H1 (cell line): Measurements from ENCODE around the gene WDR54. TPM values are rescaled to one million over a fixed set of nuclear protein-coding genes. Genes with fewer than 3 reads are reported as not detected.

Source experiments
- CTCF ChIA-PET: fragments of 300-600 bp; sonication (Branson Sonifier 250); formaldehyde crosslinking; loops from one replicate; lab custom pipeline; 2021; ENCODE audit not compliant: partially characterized antibody; lab: Charles Lee
- POLR2A ChIA-PET: fragments of 300-600 bp; sonication (Branson Sonifier 250); formaldehyde crosslinking; loops from one replicate; lab custom pipeline; 2021; ENCODE audit warnings: inconsistent platforms; ENCODE audit not compliant: partially characterized antibody; lab: Charles Lee
- DNase-seq, 2 experiments: peaks; one replicate each; pipeline versions ENCODE4 v3.0.0 to v3.0.0-alpha.2; 2010 to 2022; ENCODE audit warnings: low spot score in 2 of 2, low read depth in 1 of 2, mixed read lengths in 1 of 2
- FAIRE-seq: peaks from 2 replicates; lab custom pipeline; 2011; peaks lifted over from hg19 to GRCh38; lab: Jason Lieb, UNC
- H2AFZ ChIP-seq: 2 replicates; pipeline ENCODE4 v1.8.1; 2012; ENCODE audit warnings: low read length, inconsistent platforms
- H2AK5ac ChIP-seq: 2 replicates; pipeline ENCODE4 v1.6.1; 2013; ENCODE audit warnings: low read depth, low read length
- H2BK120ac ChIP-seq: replicated peaks from 2 replicates; pipeline ENCODE3; 2013; ENCODE audit warnings: low read depth, low read length, inconsistent platforms
- H2BK12ac ChIP-seq: 2 replicates; pipeline ENCODE4 v1.6.1; 2013; ENCODE audit warnings: low read depth, low read length
- H2BK15ac ChIP-seq: 2 replicates; pipeline ENCODE4 v1.6.1; 2013; ENCODE audit warnings: low read length
- H2BK20ac ChIP-seq: 2 replicates; pipeline ENCODE4 v1.6.1; 2013; ENCODE audit warnings: low read length
- H2BK5ac ChIP-seq: 2 replicates; pipeline ENCODE4 v1.6.1; 2013; ENCODE audit warnings: low read depth, low read length
- H3K14ac ChIP-seq: 2 replicates; pipeline ENCODE4 v1.6.1; 2013; ENCODE audit warnings: inconsistent platforms; ENCODE audit not compliant: insufficient read length
- H3K18ac ChIP-seq: 2 replicates; pipeline ENCODE4 v1.6.1; 2013; ENCODE audit warnings: low read length; ENCODE audit errors: extremely low read depth
- H3K23ac ChIP-seq: 2 replicates; pipeline ENCODE4 v1.6.1; 2013; ENCODE audit warnings: inconsistent platforms; ENCODE audit not compliant: insufficient read length
- H3K23me2 ChIP-seq: 2 replicates; pipeline ENCODE4 v1.6.1; 2013; ENCODE audit warnings: low read depth, low read length
- H3K27ac ChIP-seq: 2 replicates; pipeline ENCODE4 v1.6.1; 2011; ENCODE audit warnings: low read depth, low read length, inconsistent platforms
- H3K27me3 ChIP-seq, 4 experiments: replicated peaks in 1 of 4; 1 replicate in 1 of 4; 2 replicates in 3 of 4; pipeline versions ENCODE4 v1.6.1 to v1.8.1; 2011 to 2013; ENCODE audit warnings: low read length in 3 of 4, mild to moderate bottlenecking in 3 of 4, inconsistent platforms in 2 of 4, mixed read lengths in 2 of 4, moderate library complexity in 1 of 4; ENCODE audit not compliant: control insufficient read depth in 3 of 4, insufficient read depth in 3 of 4; ENCODE audit errors: extremely low read depth in 1 of 4
- H3K36me3 ChIP-seq, 4 experiments: 2 replicates each; pipeline versions ENCODE4 v1.6.1 to v1.8.1; 2011 to 2013; ENCODE audit warnings: mild to moderate bottlenecking in 4 of 4, low read length in 3 of 4, moderate library complexity in 2 of 4, control low read depth in 1 of 4, inconsistent platforms in 1 of 4; ENCODE audit not compliant: insufficient read depth in 4 of 4, control insufficient read depth in 2 of 4
- H3K4ac ChIP-seq: replicated peaks from 2 replicates; pipeline ENCODE3; 2013; ENCODE audit warnings: low read length, low read depth, mixed read lengths, inconsistent platforms; ENCODE audit not compliant: insufficient read length
- H3K4me1 ChIP-seq, 4 experiments: replicated peaks in 1 of 4; 1 replicate in 1 of 4; 2 replicates in 3 of 4; pipeline versions ENCODE4 v1.6.1 to v1.8.1; 2011 to 2013; ENCODE audit warnings: low read length in 3 of 4, inconsistent platforms in 2 of 4, mixed read lengths in 1 of 4; ENCODE audit not compliant: insufficient read depth in 4 of 4, control insufficient read depth in 3 of 4
- H3K4me2 ChIP-seq, 2 experiments: 2 replicates each; pipeline versions ENCODE4 v1.6.1 to v1.8.1; 2011 to 2013; ENCODE audit warnings: low read depth in 2 of 2, low read length in 2 of 2, control low read depth in 1 of 2, inconsistent platforms in 1 of 2, mild to moderate bottlenecking in 1 of 2; ENCODE audit not compliant: insufficient read depth in 1 of 2
- H3K4me3 ChIP-seq, 4 experiments: fragments of 200-600, 300-600 bp in 1 of 4; sonication (generic), shearing (Covaris generic), sonication (Bioruptor Twin) in 1 of 4; 2 replicates each; pipeline versions ENCODE4 v1.5.1 to v1.8.1; 2011 to 2016; ENCODE audit warnings: low read length in 4 of 4, low read depth in 3 of 4, control low read depth in 2 of 4, inconsistent platforms in 2 of 4, mild to moderate bottlenecking in 2 of 4, mixed read lengths in 1 of 4, moderate library complexity in 1 of 4; ENCODE audit not compliant: insufficient read depth in 2 of 4; ENCODE audit errors: extremely low read depth in 1 of 4
- H3K56ac ChIP-seq: replicated peaks from 2 replicates; pipeline ENCODE3; 2013; ENCODE audit warnings: low read depth, mild to moderate bottlenecking, mixed read lengths, low read length, inconsistent platforms; ENCODE audit not compliant: insufficient read length
- H3K79me1 ChIP-seq: 2 replicates; pipeline ENCODE4 v1.6.1; 2013; ENCODE audit warnings: low read depth, low read length, control low read depth
- H3K79me2 ChIP-seq, 2 experiments: 2 replicates each; pipeline versions ENCODE4 v1.6.1 to v1.8.1; 2012 to 2013; ENCODE audit warnings: low read length in 2 of 2, mild to moderate bottlenecking in 2 of 2, inconsistent platforms in 1 of 2; ENCODE audit not compliant: insufficient read depth in 2 of 2, control insufficient read depth in 1 of 2
- H3K9ac ChIP-seq, 4 experiments: replicated peaks in 1 of 4; 1 replicate in 1 of 4; 2 replicates in 3 of 4; pipeline versions ENCODE4 v1.6.1 to v1.8.1; 2011 to 2013; ENCODE audit warnings: low read depth in 3 of 4, low read length in 3 of 4, control low read depth in 2 of 4, mild to moderate bottlenecking in 2 of 4, moderate library complexity in 2 of 4, inconsistent platforms in 1 of 4; ENCODE audit errors: extremely low read depth in 1 of 4
- H3K9me3 ChIP-seq, 2 experiments: 2 replicates each; pipeline versions ENCODE4 v1.6.1 to v1.8.1; 2012 to 2013; ENCODE audit warnings: mild to moderate bottlenecking in 2 of 2, moderate library complexity in 2 of 2, control low read depth in 1 of 2, inconsistent platforms in 1 of 2, low read depth in 1 of 2, low read length in 1 of 2, mixed read lengths in 1 of 2; ENCODE audit not compliant: insufficient read depth in 2 of 2
- H4K20me1 ChIP-seq, 2 experiments: replicated peaks in 1 of 2; 2 replicates each; pipeline versions ENCODE3 to v1.8.1; 2011 to 2013; ENCODE audit warnings: inconsistent platforms in 2 of 2, low read length in 2 of 2, mild to moderate bottlenecking in 1 of 2; ENCODE audit not compliant: insufficient read depth in 2 of 2, control insufficient read depth in 1 of 2
- H4K5ac ChIP-seq: 2 replicates; pipeline ENCODE4 v1.6.1; 2013; ENCODE audit warnings: low read length, low read depth, mixed read lengths, inconsistent platforms; ENCODE audit not compliant: insufficient read length
- H4K8ac ChIP-seq: 2 replicates; pipeline ENCODE4 v1.8.0; 2013; ENCODE audit warnings: mild to moderate bottlenecking, moderate library complexity, low read length, inconsistent platforms; ENCODE audit not compliant: insufficient read depth; ENCODE audit errors: extremely low read depth
- H4K91ac ChIP-seq: replicated peaks from 2 replicates; pipeline ENCODE3; 2013; ENCODE audit warnings: low read length, mixed read lengths, inconsistent platforms; ENCODE audit not compliant: insufficient read length
- CHD1 ChIP-seq: IDR thresholded peaks from 2 replicates; pipeline ENCODE4 v1.6.1; 2012; ENCODE audit warnings: low read depth, low read length, improper control_type of control experiment
- CREB1 ChIP-seq: IDR thresholded peaks from 2 replicates; pipeline ENCODE4 v1.6.1; 2012; ENCODE audit warnings: inconsistent platforms
- CTBP2 ChIP-seq: IDR thresholded peaks from 2 replicates; pipeline ENCODE4 v1.7.0; 2011; ENCODE audit warnings: borderline replicate concordance, mild to moderate bottlenecking, moderate library complexity, mixed read lengths, low read length; ENCODE audit not compliant: insufficient read depth, insufficient read length
- KDM1A ChIP-seq: fragments of 200-600, 300-600 bp; sonication (generic); IDR thresholded peaks from 2 replicates; pipeline ENCODE4 v1.7.1; 2016; ENCODE audit warnings: mild to moderate bottlenecking, low read length, borderline replicate concordance
- KDM4A ChIP-seq: IDR thresholded peaks from one replicate; pipeline ENCODE4 v1.7.1; 2012; ENCODE audit warnings: low read depth, mild to moderate bottlenecking, moderate library complexity, low read length, inconsistent platforms; ENCODE audit not compliant: severe bottlenecking
- MAX ChIP-seq: IDR thresholded peaks from 2 replicates; pipeline ENCODE4 v1.6.1; 2012; ENCODE audit warnings: inconsistent platforms
- SIRT6 ChIP-seq: IDR thresholded peaks from one replicate; pipeline ENCODE4 v1.7.1; 2012; ENCODE audit warnings: low read length, inconsistent platforms
- USF2 ChIP-seq: IDR thresholded peaks from 2 replicates; pipeline ENCODE4 v1.6.1; 2011; ENCODE audit warnings: low read length, improper control_type of control experiment
- ZNF274 ChIP-seq: IDR thresholded peaks from 2 replicates; pipeline ENCODE4 v1.7.0; 2012; ENCODE audit warnings: low read length, borderline replicate concordance; ENCODE audit errors: extremely low read depth
- WGBS, 2 experiments: shearing (Covaris generic) in 1 of 2; methylation state at CpG; one replicate each; pipeline versions ENCODE4 v1.1.6 to v1.1.7; 2013 to 2015; ENCODE audit warnings: low lambda C conversion rate in 2 of 2, mixed read lengths in 2 of 2, inconsistent platforms in 1 of 2, low coverage in 1 of 2, missing lambda C conversion rate in 1 of 2; ENCODE audit not compliant: insufficient replicate concordance in 2 of 2, insufficient coverage in 1 of 2, insufficient read length in 1 of 2; ENCODE audit errors: extremely low coverage in 1 of 2, missing lambda C conversion rate in 1 of 2; 5-methylcytosine and 5-hydroxymethylcytosine counted together
- polyA plus RNA-seq, 7 experiments: library from polyadenylated mRNA; depleted of rRNA in 3 of 7; stranded (reverse) in 5 of 7; unstranded in 2 of 7; fragments of >200 nt in 5 of 7; fragments of 200-250 nt in 2 of 7; gene quantifications; 1 replicate in 5 of 7; 2 replicates in 1 of 7; 4 replicates in 1 of 7; pipeline versions ENCODE4 v1.2.1 to v1.2.3, GENCODE V29; 2011 to 2013; ENCODE audit warnings: missing spikeins in 2 of 7, mixed read lengths in 2 of 7
- total RNA-seq: library from RNA; stranded (reverse); fragmentation: NEBNext Ultra II Directional; extraction: Animal tissue kit (Norgen Biotek cat#: 25700); gene quantifications from 2 replicates; pipeline ENCODE4 v1.2.1, GENCODE V29; 2021
- TF ChIP-seq, protein P1 (sequence below): IDR thresholded peaks from 2 replicates; pipeline ENCODE4 v1.6.1; 2012; ENCODE audit warnings: inconsistent platforms

WDR54 gene
- total and polyA plus RNA-seq, 2 of the 8 experiments (the other 6 are each of a cell fraction or from before 2014, with no cell fraction given), result 41.6 to 125 TPM

DNA sequence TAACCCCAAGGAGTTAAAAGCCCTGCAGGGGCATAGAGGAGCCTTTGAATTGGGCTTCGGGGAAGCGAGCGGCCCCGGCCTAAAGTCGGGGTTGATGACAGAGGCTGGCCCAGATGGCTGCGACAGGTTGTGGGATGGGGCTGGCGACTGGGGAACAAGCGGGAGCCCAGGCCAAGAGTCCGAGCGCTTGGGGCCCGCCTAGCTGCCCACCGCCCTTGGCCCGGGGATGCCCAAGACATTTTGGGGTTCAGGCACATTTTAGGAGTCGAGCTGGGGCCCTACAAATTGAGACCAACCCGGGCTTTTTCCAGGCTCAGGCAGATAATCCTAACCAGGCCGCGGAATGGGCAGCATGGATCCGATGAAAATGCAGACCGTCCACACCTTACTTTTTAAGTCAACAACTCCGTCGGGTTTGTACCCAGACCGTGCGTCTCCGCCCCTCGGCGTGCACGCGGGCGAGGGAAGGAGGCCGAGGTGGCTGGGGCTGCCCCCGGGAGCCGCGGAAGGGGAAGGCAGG is 19.7 kb downstream of the WDR54 start:
- Histone ChIP-seq H3K56ac (peak overlapping the region; percentile 38), H3K79me1 (peaks cover 13% of the 10 kb centered on the region; the same call in 1 of the 2 replicates), H2AFZ (0 out of 2 replicates have a peak overlapping the region, but pooled peaks have one; percentile 71), H3K27me3 (no peaks in the 10 kb centered on the region; a peak in 2 of 7 replicates), H3K4me2 (peak overlapping the region; percentile 68 to 92), H2BK120ac (no peak overlapping the region), H2BK12ac (no peak overlapping the region), H3K4me1 (peaks cover 4 to 24% (median 16%) of the 10 kb centered on the region in 4 experiments; a peak in 6 of 7 replicates), H3K27ac (peak overlapping the region; percentile 87), H4K20me1 (peaks cover 3 to 6% of the 10 kb centered on the region in 2 experiments), H4K5ac (peak overlapping the region; percentile 28), H4K8ac (peak overlapping the region; percentile 72; the same call in 1 of the 2 replicates), H3K9me3 (no peaks in the 10 kb centered on the region), H3K9ac (peak overlapping the region; percentile 64 to 77 (median 76)), H3K14ac (no peak overlapping the region), H3K23me2 (peaks cover 6% of the 10 kb centered on the region; the same call in 1 of the 2 replicates), H2AK5ac (no peak overlapping the region), H3K4me3 (peak overlapping the region; percentile 69 to 90 (median 80)), H4K91ac (peak overlapping the region; percentile 38), H3K23ac (no peak overlapping the region), H3K18ac (peak overlapping the region; percentile 92), H2BK5ac (peak overlapping the region; percentile 81; the same call in 1 of the 2 replicates), H2BK15ac (no peak overlapping the region), H3K36me3 (peaks cover 0 to under 1% (median 0%) of the 10 kb centered on the region in 4 experiments; a peak in 1 of 8 replicates), H3K79me2 (peaks cover 4 to 34% of the 10 kb centered on the region in 2 experiments; a peak in 2 of 4 replicates), H3K4ac (no peak overlapping the region), H2BK20ac (no peak overlapping the region)
- POLR2A ChIA-PET, result interaction anchor here (0.6 to 3.9 kb wide), 15 partner anchors 9 to 92 kb away, joined by 3 to 66 read pairs (median 13); partner anchors contain the start of genes C2orf81, CCDC142, INO80B and MOGS
- CTCF ChIA-PET, result interaction anchor here (1.1 to 3.1 kb wide), 5 partner anchors 16 to 52 kb away, joined by 3 to 16 read pairs (median 4); partner anchors contain the start of genes CCDC142, TTC31 and WBP1
- no peak for FAIRE-seq
- 3% methylated on average over 31 of the region's 33 CpGs; no CpG with 5 or more reads in 1 of the 2 experiments for WGBS, 2 experiments
- no peak for DNase-seq
- TF ChIP-seq ZNF274 (no peak), CHD1 (no peak), SIRT6 (no peak), MAX (0 out of 2 replicates have a peak, but pooled peaks have one; percentile 41), CTBP2 (no peak), KDM1A (no peak), KDM4A (peak; percentile 32), CREB1 (no peak), USF2 (no peak)
- TF ChIP-seq, protein P1, sequence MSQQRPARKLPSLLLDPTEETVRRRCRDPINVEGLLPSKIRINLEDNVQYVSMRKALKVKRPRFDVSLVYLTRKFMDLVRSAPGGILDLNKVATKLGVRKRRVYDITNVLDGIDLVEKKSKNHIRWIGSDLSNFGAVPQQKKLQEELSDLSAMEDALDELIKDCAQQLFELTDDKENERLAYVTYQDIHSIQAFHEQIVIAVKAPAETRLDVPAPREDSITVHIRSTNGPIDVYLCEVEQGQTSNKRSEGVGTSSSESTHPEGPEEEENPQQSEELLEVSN, result peak; percentile 8; the same call in 1 of the 2 replicates
